Lower lobe of right lung (tissue), 2 donors: ENCODE results near the gene BTN3A1. TPM values are rescaled to one million over a fixed set of nuclear protein-coding genes. Genes with fewer than 3 reads are reported as not detected.

Experiments
- ATAC-seq, 2 donors: fragments of 200-7000 bp; cut with Tn5 transposase; one replicate each; pipeline ENCODE4 v1.9.1; 2020 to 2022; ENCODE audit warnings: mild to moderate bottlenecking in 2 of 2, moderate library complexity in 2 of 2
- DNase-seq: peaks from one replicate; pipeline ENCODE4 v3.0.0-alpha.2; 2020
- H3K27ac ChIP-seq: fragments of 200-600 bp; one replicate; pipeline ENCODE4 v1.8.0; 2022
- H3K27me3 ChIP-seq: fragments of 200-600 bp; one replicate; pipeline ENCODE4 v1.8.0; 2022; ENCODE audit warnings: low read depth
- H3K36me3 ChIP-seq: fragments of 200-600 bp; one replicate; pipeline ENCODE4 v1.8.0; 2022; ENCODE audit warnings: mild to moderate bottlenecking
- H3K4me1 ChIP-seq: fragments of 200-600 bp; one replicate; pipeline ENCODE4 v1.8.0; 2022
- H3K4me3 ChIP-seq: fragments of 200-600 bp; one replicate; pipeline ENCODE4 v1.8.0; 2022; ENCODE audit warnings: mild to moderate bottlenecking
- H3K9me3 ChIP-seq: fragments of 200-600 bp; one replicate; pipeline ENCODE4 v1.8.0; 2022
- intact Hi-C: fragments of 100-400 bp; cut with DNase I; formaldehyde crosslinking; loops from one replicate; pipeline ENCODE4 v1.11.0; 2022
- total RNA-seq: library from RNA; stranded (reverse); fragmentation: NEBNext Ultra II Directional; extraction: Animal tissue kit (Norgen Biotek cat#: 25700); gene quantifications from one replicate; pipeline ENCODE4 v1.2.1, GENCODE V29; 2021
- TF ChIP-seq, protein P1 (sequence below): fragments of 200-600 bp; IDR thresholded peaks from one replicate; pipeline ENCODE4 v1.8.0; 2022; ENCODE audit warnings: antibody characterized with exemption, mild to moderate bottlenecking
- donor health status: DM: no; HTN: yes; CAD: no; lungs with severe emphysema.

BTN3A1 gene
- total RNA-seq, 1 donor from 2014 or later: 53.2 TPM

DNA sequence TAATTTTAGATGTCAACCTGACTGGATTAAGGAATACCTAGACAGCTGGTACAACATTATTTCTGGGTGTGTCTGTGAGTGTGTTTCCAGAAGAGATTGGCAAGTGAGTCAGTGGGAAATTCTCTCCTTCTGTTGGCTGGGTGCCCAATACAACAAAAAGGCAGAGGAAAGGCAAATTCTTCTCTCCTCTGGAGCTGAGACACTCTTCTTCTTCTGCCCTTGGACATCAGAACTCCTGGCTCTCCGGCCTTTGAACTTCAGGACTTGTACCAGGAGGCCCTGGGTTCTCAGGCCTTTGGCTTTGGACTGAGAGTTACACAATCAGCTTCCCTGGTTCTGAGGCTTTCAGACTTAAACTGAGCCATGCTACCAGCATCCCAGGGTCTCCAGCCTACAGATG lies 7.8 kb upstream of the BTN3A1 start:
- Histone ChIP-seq H3K9me3 (no peaks in the 10 kb centered on the region), H3K27ac (no peak overlapping the region), H3K27me3 (no peaks in the 10 kb centered on the region), H3K36me3 (peaks cover 31% of the 10 kb centered on the region), H3K4me1 (peaks cover 5% of the 10 kb centered on the region), H3K4me3 (no peak overlapping the region)
- TF ChIP-seq, protein P1, sequence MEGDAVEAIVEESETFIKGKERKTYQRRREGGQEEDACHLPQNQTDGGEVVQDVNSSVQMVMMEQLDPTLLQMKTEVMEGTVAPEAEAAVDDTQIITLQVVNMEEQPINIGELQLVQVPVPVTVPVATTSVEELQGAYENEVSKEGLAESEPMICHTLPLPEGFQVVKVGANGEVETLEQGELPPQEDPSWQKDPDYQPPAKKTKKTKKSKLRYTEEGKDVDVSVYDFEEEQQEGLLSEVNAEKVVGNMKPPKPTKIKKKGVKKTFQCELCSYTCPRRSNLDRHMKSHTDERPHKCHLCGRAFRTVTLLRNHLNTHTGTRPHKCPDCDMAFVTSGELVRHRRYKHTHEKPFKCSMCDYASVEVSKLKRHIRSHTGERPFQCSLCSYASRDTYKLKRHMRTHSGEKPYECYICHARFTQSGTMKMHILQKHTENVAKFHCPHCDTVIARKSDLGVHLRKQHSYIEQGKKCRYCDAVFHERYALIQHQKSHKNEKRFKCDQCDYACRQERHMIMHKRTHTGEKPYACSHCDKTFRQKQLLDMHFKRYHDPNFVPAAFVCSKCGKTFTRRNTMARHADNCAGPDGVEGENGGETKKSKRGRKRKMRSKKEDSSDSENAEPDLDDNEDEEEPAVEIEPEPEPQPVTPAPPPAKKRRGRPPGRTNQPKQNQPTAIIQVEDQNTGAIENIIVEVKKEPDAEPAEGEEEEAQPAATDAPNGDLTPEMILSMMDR: no peak
- intact Hi-C loops: no loop called here
- ATAC-seq: peak in 1 of 2 donors; percentile 20
- no peak for DNase-seq

DNA sequence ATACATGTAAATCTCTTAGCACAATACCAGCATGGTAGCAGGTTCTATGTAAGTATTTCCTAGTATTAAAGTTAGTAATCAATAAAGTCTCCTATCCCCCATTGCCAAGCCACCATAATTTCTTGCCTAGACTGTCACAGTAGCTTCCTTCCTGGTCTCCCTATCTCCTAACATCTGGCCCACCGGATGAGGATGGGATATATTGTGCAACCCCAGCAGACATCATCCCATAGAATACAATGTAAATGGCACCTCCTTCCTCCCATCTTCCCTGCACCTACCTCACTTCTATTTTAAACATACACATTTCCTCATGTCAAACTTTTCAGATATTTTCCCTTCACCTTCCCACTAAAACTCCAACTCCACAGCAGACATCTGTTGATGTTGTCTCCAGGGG lies 3.5 kb upstream of the BTN3A1 start:
- TF ChIP-seq, protein P1: no peak
- H3K27me3 ChIP-seq: no peaks in the 10 kb centered on the region

DNA sequence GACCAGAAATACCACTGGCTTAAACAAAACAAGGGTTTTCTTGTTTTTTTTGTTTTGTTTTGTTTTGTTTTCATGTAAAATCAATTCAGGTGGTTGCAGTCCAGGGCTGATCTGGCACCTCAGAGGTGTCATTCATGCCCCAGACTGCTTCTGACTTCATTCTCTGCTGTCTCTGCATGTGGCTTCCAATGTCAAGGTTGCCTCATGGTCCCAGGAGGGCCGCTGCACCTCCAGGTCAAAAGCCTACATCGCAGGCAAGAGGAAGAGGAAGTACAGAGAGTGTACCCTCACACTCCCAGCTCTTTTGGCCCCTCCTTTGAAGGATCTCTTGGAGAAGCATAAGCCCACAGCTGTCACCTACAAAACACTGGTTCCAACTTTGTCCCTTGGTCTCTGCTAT lies 1.4 kb upstream of the BTN3A1 start:
- TF ChIP-seq, protein P1: no peak
- Histone ChIP-seq H3K36me3 (peaks cover 4% of the 10 kb centered on the region), H3K27ac (no peak overlapping the region), H3K4me3 (no peak overlapping the region), H3K9me3 (no peaks in the 10 kb centered on the region), H3K27me3 (no peaks in the 10 kb centered on the region), H3K4me1 (peaks cover 29% of the 10 kb centered on the region)
- ATAC-seq: no peak
- intact Hi-C loops: no loop called here
- no peak for DNase-seq

More for the DNA sequence above, 3.5 kb upstream of the BTN3A1 start:
- DNase-seq (no peak), ATAC-seq (no peak)
- H3K4me3 ChIP-seq: no peak overlapping the region
- intact Hi-C loops: no loop called here
- H3K4me1 ChIP-seq: peaks cover 20% of the 10 kb centered on the region
- no peaks in the 10 kb centered on the region for H3K9me3 ChIP-seq
- H3K36me3 ChIP-seq: no peaks in the 10 kb centered on the region
- H3K27ac ChIP-seq: no peak overlapping the region

DNA sequence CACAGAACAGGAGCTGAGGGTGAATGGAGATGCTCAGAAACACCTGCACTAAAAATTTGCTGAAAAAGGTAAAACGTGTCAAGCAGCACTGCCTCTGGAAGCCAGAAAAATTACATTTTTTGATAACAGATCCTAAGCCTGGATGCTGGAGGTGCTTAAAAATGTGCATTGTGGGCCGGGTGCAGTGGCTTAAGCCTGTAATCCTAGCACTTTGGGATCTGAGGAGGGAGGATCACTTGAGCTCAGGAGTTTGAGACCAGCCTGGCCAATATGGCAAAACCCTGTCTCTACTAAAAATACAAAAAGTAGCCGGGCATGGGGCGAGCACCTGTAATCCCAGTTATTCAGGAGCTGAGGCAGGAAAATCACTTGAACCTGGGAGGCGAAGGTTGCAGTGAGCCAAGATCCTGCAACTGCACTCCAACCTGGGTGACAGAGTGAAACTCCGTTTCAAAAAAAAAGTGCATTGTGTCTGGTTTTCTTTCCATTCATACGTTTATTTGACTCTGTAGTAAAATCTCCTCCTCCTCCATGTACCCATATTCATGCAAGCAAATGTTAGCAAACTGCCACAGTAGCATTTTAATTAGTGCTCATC lies 587 bp upstream of the BTN3A1 start:
- peak overlapping the region; percentile 74 for H3K4me3 ChIP-seq
- H3K9me3 ChIP-seq: no peaks in the 10 kb centered on the region
- TF ChIP-seq, protein P1: no peak
- no peaks in the 10 kb centered on the region for H3K27me3 ChIP-seq
- peaks cover 8% of the 10 kb centered on the region for H3K36me3 ChIP-seq
- ATAC-seq: peak in 1 of 2 donors; percentile 23
- H3K27ac ChIP-seq: peak overlapping the region; percentile 89
- DNase-seq: no peak
- peaks cover 29% of the 10 kb centered on the region for H3K4me1 ChIP-seq
- intact Hi-C loops: no loop called here

DNA sequence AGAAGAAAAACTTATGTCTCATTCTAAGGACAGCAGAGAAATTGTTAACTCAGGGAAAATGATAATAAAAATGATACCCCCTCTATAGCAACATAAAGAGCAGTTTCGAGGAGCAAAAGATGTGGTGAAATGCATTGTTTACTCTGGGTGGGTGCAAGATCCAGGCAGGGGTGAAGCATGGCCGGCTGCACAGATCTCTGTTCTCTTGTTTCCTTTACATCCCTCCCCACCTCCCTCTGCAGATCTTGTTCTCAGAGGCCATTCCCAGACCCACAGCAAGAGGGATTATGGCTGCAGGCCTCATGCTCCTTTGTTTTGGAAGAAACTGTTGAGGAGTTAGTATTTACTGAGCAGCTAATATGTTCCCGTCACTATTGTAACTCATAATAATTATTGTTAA lies 1.8 kb downstream of the BTN3A1 start:
- Histone ChIP-seq H3K27me3 (no peaks in the 10 kb centered on the region), H3K9me3 (no peaks in the 10 kb centered on the region), H3K4me3 (peak overlapping the region; percentile 74), H3K4me1 (peaks cover 29% of the 10 kb centered on the region), H3K36me3 (peaks cover 32% of the 10 kb centered on the region), H3K27ac (no peak overlapping the region)
- intact Hi-C loops: no loop called here
- no peak for DNase-seq
- no peak for ATAC-seq
- TF ChIP-seq, protein P1: no peak
